ENCODE measurements around the gene LRRTM4. TPM values are rescaled to one million over a fixed set of nuclear protein-coding genes. Genes with fewer than 3 reads are reported as not detected.

Gene LRRTM4
- total and polyA plus RNA-seq, 2 of the 13 experiments (the other 11 are each of a cell fraction or from before 2014, with no cell fraction given): 1.2 TPM

DNA sequence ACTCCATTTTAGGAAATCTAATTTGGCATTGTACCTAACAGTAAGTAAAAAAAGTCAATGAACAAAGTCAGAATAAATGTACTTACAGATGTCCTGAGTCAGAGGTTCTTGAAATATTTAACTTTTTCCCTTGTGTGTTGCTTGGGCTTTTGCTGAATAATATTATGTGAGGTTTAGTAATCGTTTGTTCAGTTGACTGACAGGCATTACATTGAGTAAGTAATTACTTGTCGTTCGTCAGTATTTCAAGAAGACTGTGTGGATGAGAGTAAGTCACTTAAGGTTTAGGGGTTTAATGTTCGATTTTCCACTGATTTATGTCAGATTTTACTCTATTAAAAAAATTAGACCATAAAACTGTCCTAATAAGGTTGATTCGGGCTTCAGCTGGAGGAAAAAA is 342.9 kb downstream of the LRRTM4 start:
- Histone ChIP-seq H3K27ac (ENCODE audit: extremely low read length, insufficient read depth, low read length) (no peak overlapping the region), H3K36me3 (replicated peaks in 1 of 2; ENCODE audit: control insufficient read depth in 1 of 2, insufficient read depth in 2 of 2, low read length in 2 of 2) (no peaks in the 10 kb centered on the region; a peak in 1 of 5 replicates), H3K9me3 (ENCODE audit: low read length) (no peaks in the 10 kb centered on the region), H4K20me1 (ENCODE audit: insufficient read depth, low read length) (no peaks in the 10 kb centered on the region), H3K9ac (ENCODE audit: insufficient read depth, low read depth, low read length) (no peak overlapping the region), H3K4me3 (replicated peaks in 1 of 3; ENCODE audit: insufficient read depth in 1 of 3, low read depth in 2 of 3, low read length in 3 of 3) (no peak overlapping the region), H2AFZ (ENCODE audit: low read length) (no peak overlapping the region), H3K27me3 (ENCODE audit: control insufficient read depth in 1 of 2, insufficient read depth in 2 of 2, low read length in 2 of 2) (no peaks in the 10 kb centered on the region), H3K4me1 (ENCODE audit: insufficient read depth, low read length) (peaks cover 6% of the 10 kb centered on the region; the same call in 1 of the 2 replicates), H3K79me2 (ENCODE audit: insufficient read depth, low read length) (no peaks in the 10 kb centered on the region), H3K4me2 (ENCODE audit: low read depth, low read length) (no peak overlapping the region)
- no TSS peak for BruUV-seq (replicated peaks)
- no peak for DNase-seq (ENCODE audit: low spot score)
- intact Hi-C loops (cut with micrococcal nuclease; ENCODE audit: unreplicated experiment): no loop called here
- ChIA-PET CTCF (ENCODE audit: low intra/inter-chr PET ratio, low total read pairs) (no interaction called here), POLR2A (no interaction called here)
- no peak for FAIRE-seq
- WGBS (ENCODE audit: low lambda C conversion rate): 7% methylated on average over 5 of the region's 5 CpGs
- in situ Hi-C loops (cut with HindIII; ENCODE audit: extremely low pct_ligation_motif_present, low pct_unique_long_range_greater_than_20kb): no loop called here
- ATAC-seq: no peak
- TF ChIP-seq KDM1A (CRISPR knock-in tag; IDR thresholded peaks at IDR 0.05): no peak
- TF ChIP-seq HIVEP1 (CRISPR knock-in tag; IDR thresholded peaks at IDR 0.05): no peak
- TF ChIP-seq, protein P1, sequence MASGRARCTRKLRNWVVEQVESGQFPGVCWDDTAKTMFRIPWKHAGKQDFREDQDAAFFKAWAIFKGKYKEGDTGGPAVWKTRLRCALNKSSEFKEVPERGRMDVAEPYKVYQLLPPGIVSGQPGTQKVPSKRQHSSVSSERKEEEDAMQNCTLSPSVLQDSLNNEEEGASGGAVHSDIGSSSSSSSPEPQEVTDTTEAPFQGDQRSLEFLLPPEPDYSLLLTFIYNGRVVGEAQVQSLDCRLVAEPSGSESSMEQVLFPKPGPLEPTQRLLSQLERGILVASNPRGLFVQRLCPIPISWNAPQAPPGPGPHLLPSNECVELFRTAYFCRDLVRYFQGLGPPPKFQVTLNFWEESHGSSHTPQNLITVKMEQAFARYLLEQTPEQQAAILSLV (CRISPR knock-in tag; IDR thresholded peaks at IDR 0.05; ENCODE audit: borderline replicate concordance): no peak
- no peak for TF ChIP-seq FOXO4 (CRISPR knock-in tag; conservative IDR thresholded peaks at IDR 0.05)
- no peak for TF ChIP-seq ZNF484 (CRISPR knock-in tag; IDR thresholded peaks at IDR 0.05; ENCODE audit: borderline replicate concordance, low read depth)
- no peak for TF ChIP-seq ZEB1 (IDR thresholded peaks at IDR 0.05; ENCODE audit: insufficient replicate concordance, low read depth)
- TF ChIP-seq XBP1 (CRISPR knock-in tag; IDR thresholded peaks at IDR 0.05): no peak
- TF ChIP-seq ZNF546 (CRISPR knock-in tag; conservative IDR thresholded peaks at IDR 0.05): no peak
- TF ChIP-seq NFRKB (IDR thresholded peaks at IDR 0.05): no peak
- no peak for TF ChIP-seq FOXC1 (CRISPR knock-in tag; IDR thresholded peaks at IDR 0.05; ENCODE audit: borderline replicate concordance)
- TF ChIP-seq, protein P2, sequence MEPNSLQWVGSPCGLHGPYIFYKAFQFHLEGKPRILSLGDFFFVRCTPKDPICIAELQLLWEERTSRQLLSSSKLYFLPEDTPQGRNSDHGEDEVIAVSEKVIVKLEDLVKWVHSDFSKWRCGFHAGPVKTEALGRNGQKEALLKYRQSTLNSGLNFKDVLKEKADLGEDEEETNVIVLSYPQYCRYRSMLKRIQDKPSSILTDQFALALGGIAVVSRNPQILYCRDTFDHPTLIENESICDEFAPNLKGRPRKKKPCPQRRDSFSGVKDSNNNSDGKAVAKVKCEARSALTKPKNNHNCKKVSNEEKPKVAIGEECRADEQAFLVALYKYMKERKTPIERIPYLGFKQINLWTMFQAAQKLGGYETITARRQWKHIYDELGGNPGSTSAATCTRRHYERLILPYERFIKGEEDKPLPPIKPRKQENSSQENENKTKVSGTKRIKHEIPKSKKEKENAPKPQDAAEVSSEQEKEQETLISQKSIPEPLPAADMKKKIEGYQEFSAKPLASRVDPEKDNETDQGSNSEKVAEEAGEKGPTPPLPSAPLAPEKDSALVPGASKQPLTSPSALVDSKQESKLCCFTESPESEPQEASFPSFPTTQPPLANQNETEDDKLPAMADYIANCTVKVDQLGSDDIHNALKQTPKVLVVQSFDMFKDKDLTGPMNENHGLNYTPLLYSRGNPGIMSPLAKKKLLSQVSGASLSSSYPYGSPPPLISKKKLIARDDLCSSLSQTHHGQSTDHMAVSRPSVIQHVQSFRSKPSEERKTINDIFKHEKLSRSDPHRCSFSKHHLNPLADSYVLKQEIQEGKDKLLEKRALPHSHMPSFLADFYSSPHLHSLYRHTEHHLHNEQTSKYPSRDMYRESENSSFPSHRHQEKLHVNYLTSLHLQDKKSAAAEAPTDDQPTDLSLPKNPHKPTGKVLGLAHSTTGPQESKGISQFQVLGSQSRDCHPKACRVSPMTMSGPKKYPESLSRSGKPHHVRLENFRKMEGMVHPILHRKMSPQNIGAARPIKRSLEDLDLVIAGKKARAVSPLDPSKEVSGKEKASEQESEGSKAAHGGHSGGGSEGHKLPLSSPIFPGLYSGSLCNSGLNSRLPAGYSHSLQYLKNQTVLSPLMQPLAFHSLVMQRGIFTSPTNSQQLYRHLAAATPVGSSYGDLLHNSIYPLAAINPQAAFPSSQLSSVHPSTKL (CRISPR knock-in tag; IDR thresholded peaks at IDR 0.05): no peak
- no peak for TF ChIP-seq ZFP36 (IDR thresholded peaks at IDR 0.05; ENCODE audit: borderline replicate concordance, low read depth, low read length, partially characterized antibody)
- no peak for TF ChIP-seq ZNF781 (CRISPR knock-in tag; IDR thresholded peaks at IDR 0.05; ENCODE audit: borderline replicate concordance, not compliant biosample characterization)
- TF ChIP-seq ZNF3 (CRISPR knock-in tag; IDR thresholded peaks at IDR 0.05): no peak
- TF ChIP-seq, protein P3, sequence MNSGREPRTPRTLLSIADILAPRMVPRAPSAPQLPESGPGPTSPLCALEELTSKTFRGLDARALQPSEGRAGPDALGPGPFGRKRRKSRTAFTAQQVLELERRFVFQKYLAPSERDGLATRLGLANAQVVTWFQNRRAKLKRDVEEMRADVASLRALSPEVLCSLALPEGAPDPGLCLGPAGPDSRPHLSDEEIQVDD (CRISPR knock-in tag; IDR thresholded peaks at IDR 0.05; ENCODE audit: borderline replicate concordance): no peak
- TF ChIP-seq, protein P4, sequence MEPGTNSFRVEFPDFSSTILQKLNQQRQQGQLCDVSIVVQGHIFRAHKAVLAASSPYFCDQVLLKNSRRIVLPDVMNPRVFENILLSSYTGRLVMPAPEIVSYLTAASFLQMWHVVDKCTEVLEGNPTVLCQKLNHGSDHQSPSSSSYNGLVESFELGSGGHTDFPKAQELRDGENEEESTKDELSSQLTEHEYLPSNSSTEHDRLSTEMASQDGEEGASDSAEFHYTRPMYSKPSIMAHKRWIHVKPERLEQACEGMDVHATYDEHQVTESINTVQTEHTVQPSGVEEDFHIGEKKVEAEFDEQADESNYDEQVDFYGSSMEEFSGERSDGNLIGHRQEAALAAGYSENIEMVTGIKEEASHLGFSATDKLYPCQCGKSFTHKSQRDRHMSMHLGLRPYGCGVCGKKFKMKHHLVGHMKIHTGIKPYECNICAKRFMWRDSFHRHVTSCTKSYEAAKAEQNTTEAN (CRISPR knock-in tag; conservative IDR thresholded peaks at IDR 0.05): no peak
- TF ChIP-seq ARID2 (CRISPR knock-in tag; IDR thresholded peaks at IDR 0.05; ENCODE audit: borderline replicate concordance): no peak
- TF ChIP-seq ZSCAN21 (CRISPR knock-in tag; IDR thresholded peaks at IDR 0.05; ENCODE audit: borderline replicate concordance): no peak
